K562 (cell line): ENCODE measurements around the gene PTPN7. TPM values are rescaled to one million over a fixed set of nuclear protein-coding genes. Genes with fewer than 3 reads are reported as not detected.

Source experiments
- ATF6 ChIP-seq: sonication (generic); formaldehyde crosslinking; IDR thresholded peaks from 2 replicates; pipeline ENCODE4 v1.4.0; 2020; ENCODE audit warnings: mild to moderate bottlenecking, missing genetic modification reagents
- ATF7 ChIP-seq: fragments of 450-650 bp; IDR thresholded peaks from 2 replicates; pipeline ENCODE4 v1.7.1; 2014; ENCODE audit warnings: mild to moderate bottlenecking, moderate library complexity
- CBFA2T2 ChIP-seq: fragments of 450-650 bp; conservative IDR thresholded peaks from 2 replicates; pipeline ENCODE4 v1.6.1; 2017; ENCODE audit warnings: mild to moderate bottlenecking
- CLOCK ChIP-seq: fragments of 250-450 bp; sonication (Bioruptor Pico); IDR thresholded peaks from 2 replicates; pipeline ENCODE4 v1.4.0; 2020; ENCODE audit warnings: mild to moderate bottlenecking, moderate library complexity, borderline replicate concordance
- DLX4 ChIP-seq: fragments of 250-450 bp; sonication (Bioruptor Pico); IDR thresholded peaks from 2 replicates; pipeline ENCODE4 v1.6.1; 2021; ENCODE audit warnings: mild to moderate bottlenecking
- EP400 ChIP-seq: fragments of 450-650 bp; IDR thresholded peaks from 2 replicates; pipeline ENCODE4 v1.6.1; 2017; ENCODE audit warnings: antibody characterized with exemption, mild to moderate bottlenecking, moderate library complexity
- ETS1 ChIP-seq: conservative IDR thresholded peaks from 2 replicates; pipeline ENCODE4 v1.6.1; 2011; ENCODE audit warnings: low read depth, mild to moderate bottlenecking, low read length; ENCODE audit not compliant: control insufficient read depth
- IRF1 ChIP-seq: sonication (generic); formaldehyde crosslinking; IDR thresholded peaks from 2 replicates; pipeline ENCODE4 v1.8.0; 2022; ENCODE audit warnings: missing genetic modification reagents, mild to moderate bottlenecking, borderline replicate concordance
- JUND ChIP-seq, 2 experiments: IDR thresholded peaks; 2 replicates in 1 of 2; 3 replicates in 1 of 2; pipeline ENCODE4 v1.6.1; 2011; ENCODE audit warnings: borderline replicate concordance in 2 of 2, low read depth in 2 of 2, low read length in 2 of 2, improper control_type of control experiment in 1 of 2, missing biosample characterization in 1 of 2, missing genetic modification characterization in 1 of 2, missing genetic modification reagents in 1 of 2
- NFIX ChIP-seq: fragments of 250-450 bp; sonication (Bioruptor Pico); IDR thresholded peaks from 2 replicates; pipeline ENCODE4 v1.4.0; 2020; ENCODE audit warnings: low read depth, mild to moderate bottlenecking, moderate library complexity
- PBX2 ChIP-seq, 2 experiments: IDR thresholded peaks in 1 of 2; conservative IDR thresholded peaks in 1 of 2; 2 replicates each; pipeline ENCODE4 v1.6.1; 2016; ENCODE audit warnings: low read depth in 2 of 2, mild to moderate bottlenecking in 1 of 2, missing compliant biosample characterization in 1 of 2, missing genetic modification characterization in 1 of 2, moderate library complexity in 1 of 2
- PHB2 ChIP-seq: fragments of 450-650 bp; IDR thresholded peaks from 2 replicates; pipeline ENCODE4 v1.6.1; 2017; ENCODE audit warnings: low read depth
- SMARCA4 ChIP-seq: fragments of 450-650 bp; IDR thresholded peaks from 2 replicates; pipeline ENCODE4 v1.6.1; 2016
- ZNF282 ChIP-seq: sonication (generic); formaldehyde crosslinking; IDR thresholded peaks from 2 replicates; pipeline ENCODE4 v1.8.1; 2023; ENCODE audit warnings: missing genetic modification reagents
- ZNF57 ChIP-seq: fragments of 450-650 bp; formaldehyde crosslinking; IDR thresholded peaks from 2 replicates; pipeline ENCODE4 v1.4.0; 2020; ENCODE audit warnings: mild to moderate bottlenecking, moderate library complexity
- ZNF778 ChIP-seq: fragments of 450-650 bp; formaldehyde crosslinking; IDR thresholded peaks from 2 replicates; pipeline ENCODE4 v1.4.0; 2020; ENCODE audit warnings: mild to moderate bottlenecking, moderate library complexity
- polyA plus RNA-seq, 8 experiments: library from polyadenylated mRNA; depleted of rRNA in 4 of 8; stranded (reverse) in 5 of 8; unstranded in 3 of 8; fragments of >200 nt; fragmentation: Nextera tagmentation in 2 of 8; fragmentation: Illumina TruSeq in 1 of 8; extraction: Ambion mirVana in 2 of 8; extraction: Trizol in 1 of 8; gene quantifications; 2 replicates each; pipeline versions ENCODE4 v1.2.1 to v1.2.3, GENCODE V29; 2011 to 2014; ENCODE audit warnings: inconsistent platforms in 1 of 8, missing spikeins in 1 of 8
- total RNA-seq, 7 experiments: library from RNA; depleted of rRNA in 6 of 7; stranded (reverse); fragments of >200 nt in 6 of 7; fragmentation: Illumina TruSeq in 2 of 7; extraction: Trizol in 2 of 7; gene quantifications; 2 replicates each; pipeline versions ENCODE4 v1.2.1 to v1.2.3, GENCODE V29; 2011 to 2021; ENCODE audit warnings: low replicate concordance in 1 of 7

PTPN7 gene
- total and polyA plus RNA-seq, 9 of the 15 experiments (the other 6 are each of a cell fraction or from before 2014, with no cell fraction given): 18.7 to 144 (median 120) TPM

- no peak for TF ChIP-seq PHB2
- no peak for TF ChIP-seq PBX2 (CRISPR knock-in tag; IDR thresholded peaks at IDR 0.05; ENCODE audit: low read depth)
- TF ChIP-seq PBX2 (tag; conservative IDR thresholded peaks at IDR 0.05; ENCODE audit: low read depth): no peak
- no peak for TF ChIP-seq DLX4 (CRISPR knock-in tag)
- TF ChIP-seq CLOCK (CRISPR knock-in tag): no peak
- no peak for TF ChIP-seq NFIX (CRISPR knock-in tag)
- peak; percentile 95 for TF ChIP-seq ATF7
- TF ChIP-seq JUND (IDR thresholded peaks at IDR 0.05; ENCODE audit: borderline replicate concordance, low read depth, low read length): peak; percentile 69; the same call in 1 of the 2 replicates
- peak; percentile 25; the same call in 2 of the 3 replicates for TF ChIP-seq JUND (tag; IDR thresholded peaks at IDR 0.05; ENCODE audit: borderline replicate concordance, low read depth, low read length)
- TF ChIP-seq ZNF57: no peak
- TF ChIP-seq ZNF282 (CRISPR knock-in tag): no peak
- no peak for TF ChIP-seq ETS1
- no peak for TF ChIP-seq ATF6 (CRISPR knock-in tag)
- no peak; the same call in 1 of the 2 replicates for TF ChIP-seq EP400
- no peak for TF ChIP-seq ZNF778 (CRISPR knock-in tag)
- TF ChIP-seq IRF1 (CRISPR knock-in tag): no peak
- peak; percentile 64 for TF ChIP-seq CBFA2T2
- no peak for TF ChIP-seq SMARCA4
Observed at GRCh38 chr1:202105571-202106339, 54.6 kb downstream of the PTPN7 start (continued).
